Transverse colon (tissue), 4 donors: ENCODE results near the gene MOCS2. TPM values are rescaled to one million over a fixed set of nuclear protein-coding genes. Genes with fewer than 3 reads are reported as not detected.

ENCODE experiments used
- DNase-seq: peaks from one replicate; pipeline ENCODE4 v3.0.0-alpha.2; 2019
- H3K27ac ChIP-seq, 4 donors: fragments of 200-600 bp; sonication (generic); 2 replicates each; pipeline ENCODE4 v1.5.1; 2016 to 2018; ENCODE audit warnings: inconsistent platforms in 4 of 4
- H3K27me3 ChIP-seq: fragments of 200-600 bp; sonication (generic); 2 replicates; pipeline ENCODE4 v1.5.1; 2017; ENCODE audit warnings: inconsistent platforms
- H3K36me3 ChIP-seq, 4 donors: fragments of 200-600 bp; sonication (generic); 2 replicates each; pipeline ENCODE4 v1.5.1; 2017 to 2019; ENCODE audit warnings: inconsistent platforms in 4 of 4
- H3K4me1 ChIP-seq, 4 donors: fragments of 200-600 bp; sonication (generic); 2 replicates each; pipeline ENCODE4 v1.5.1; 2017 to 2020; ENCODE audit warnings: inconsistent platforms in 4 of 4
- H3K4me3 ChIP-seq, 4 donors: fragments of 200-600 bp; sonication (generic); 1 replicate in 1 of 4; 2 replicates in 3 of 4; pipeline versions ENCODE4 v1.5.1 to v1.6.1; 2017 to 2019; ENCODE audit warnings: inconsistent platforms in 4 of 4
- H3K9me3 ChIP-seq, 2 donors: fragments of 200-600 bp; sonication (generic); 2 replicates each; pipeline ENCODE4 v1.5.1; 2017 to 2019; ENCODE audit warnings: inconsistent platforms in 2 of 2
- CTCF ChIP-seq, 5 experiments: fragments of 200-600 bp in 3 of 5; fragments of 450-650 bp in 2 of 5; sonication (generic) in 3 of 5; IDR thresholded peaks; 1 replicate in 2 of 5; 2 replicates in 3 of 5; pipeline ENCODE4 v1.5.1; 2016 to 2017; ENCODE audit warnings: antibody characterized with exemption in 5 of 5, inconsistent platforms in 3 of 5, mild to moderate bottlenecking in 2 of 5, moderate library complexity in 1 of 5
- EP300 ChIP-seq: sonication (generic); formaldehyde crosslinking; IDR thresholded peaks from one replicate; pipeline ENCODE4 v1.6.1; 2017; ENCODE audit warnings: antibody characterized with exemption, low read depth
- POLR2A ChIP-seq: fragments of 450-650 bp; IDR thresholded peaks from one replicate; pipeline ENCODE4 v1.6.1; 2016; ENCODE audit warnings: antibody characterized with exemption, mild to moderate bottlenecking, moderate library complexity
- POLR2AphosphoS5 ChIP-seq, 3 donors: sonication (generic); formaldehyde crosslinking; IDR thresholded peaks; one replicate each; pipeline ENCODE4 v1.6.1; 2016; ENCODE audit warnings: antibody characterized with exemption in 3 of 3
- whole genome bisulfite sequencing, 2 donors: methylation state at CpG; one replicate each; pipeline ENCODE4 v1.1.5; 2018; ENCODE audit warnings: low coverage in 1 of 2; 5-methylcytosine and 5-hydroxymethylcytosine counted together
- in situ Hi-C, 4 donors: fragments of 200-750 bp; cut with MboI; loops; one replicate each; pipeline versions ENCODE4 v1.15.0 to v1.15.1; 2017; ENCODE audit warnings: low sequenced_read_pairs in 3 of 4, low pct_ligation_motif_present in 1 of 4, low pct_unique_long_range_greater_than_20kb in 1 of 4
- intact Hi-C: fragments of 100-400 bp; cut with DNase I; formaldehyde crosslinking; loops from one replicate; pipeline ENCODE4 v1.15.1; 2023; ENCODE audit warnings: low total_unique reads
- total RNA-seq, 4 donors: library from RNA; depleted of rRNA; stranded (reverse); fragments of >200 nt; gene quantifications; one replicate each; pipeline ENCODE4 v1.1.0, GENCODE V29; 2016

MOCS2 gene
- total RNA-seq, 4 donors from 2014 or later: 7.0 to 36.8 (median 23.5) TPM

- in situ Hi-C loops (no loop called here), intact Hi-C loops (no loop called here)
- no peak overlapping the region for H3K27ac ChIP-seq
- H3K9me3 ChIP-seq: no peaks in the 10 kb centered on the region
- WGBS, 2 donors: 63 to 83% methylated on average over 3 to 5 of the region's 5 CpGs
- no peak for DNase-seq
- no peak for TF ChIP-seq EP300
- no peak for TF ChIP-seq POLR2A
- no peak for TF ChIP-seq CTCF (IDR thresholded peaks at IDR 0.05)
- no peak for TF ChIP-seq POLR2AphosphoS5 (IDR thresholded peaks at IDR 0.05)
- peaks cover 0 to 12% (median 4%) of the 10 kb centered on the region in 4 donors for H3K36me3 ChIP-seq
- no peak overlapping the region for H3K4me3 ChIP-seq
- peaks cover 0 to 24% (median 18%) of the 10 kb centered on the region in 4 donors for H3K4me1 ChIP-seq
- H3K27me3 ChIP-seq: no peaks in the 10 kb centered on the region
Measured at GRCh38 chr5:53105611-53106300, 3.8 kb downstream of the MOCS2 start.

GRCh38 chr5:53100606-53101005, 9.0 kb downstream of the MOCS2 start:
- in situ Hi-C loops (no loop called here), intact Hi-C loops (no loop called here)
- WGBS, 2 donors: 78 to 100% methylated on average over 1 to 2 of the region's 2 CpGs
- no peak for TF ChIP-seq POLR2A
- TF ChIP-seq CTCF (IDR thresholded peaks at IDR 0.05): no peak
- TF ChIP-seq EP300: no peak
- no peak for TF ChIP-seq POLR2AphosphoS5 (IDR thresholded peaks at IDR 0.05)
- H3K4me1 ChIP-seq: no peaks in the 10 kb centered on the region
- H3K4me3 ChIP-seq: no peak overlapping the region
- DNase-seq: no peak
- H3K27me3 ChIP-seq: no peaks in the 10 kb centered on the region
- no peak overlapping the region for H3K27ac ChIP-seq
- no peaks in the 10 kb centered on the region for H3K9me3 ChIP-seq
- H3K36me3 ChIP-seq: peaks cover 0 to 41% (median 12%) of the 10 kb centered on the region in 4 donors

- Histone ChIP-seq H3K4me1 (no peaks in the 10 kb centered on the region), H3K36me3 (peaks cover 0 to 41% (median 12%) of the 10 kb centered on the region in 4 donors), H3K27ac (no peak overlapping the region), H3K27me3 (no peaks in the 10 kb centered on the region), H3K4me3 (no peak overlapping the region), H3K9me3 (no peaks in the 10 kb centered on the region)
- intact Hi-C loops (no loop called here), in situ Hi-C loops (loop anchor here (5.0 to 25.0 kb wide), 5 partner anchors 145 to 312 kb away; partner anchors contain the start of genes ITGA1 (in 1 of the 4) and PELO (in 1 of the 4))
- WGBS, 2 donors: 61 to 74% methylated on average over 2 of the region's 2 CpGs
- no peak for DNase-seq
- TF ChIP-seq CTCF (IDR thresholded peaks at IDR 0.05): no peak
- TF ChIP-seq POLR2A: no peak
- no peak for TF ChIP-seq POLR2AphosphoS5 (IDR thresholded peaks at IDR 0.05)
- no peak for TF ChIP-seq EP300
Measured at GRCh38 chr5:53099546-53099945, 10.0 kb downstream of the MOCS2 start.

- TF ChIP-seq POLR2AphosphoS5 (IDR thresholded peaks at IDR 0.05) (no peak), CTCF (IDR thresholded peaks at IDR 0.05) (peak; percentile 80 to 92 (median 86)), POLR2A (no peak)
- intact Hi-C loops: no loop called here
- WGBS, 2 donors: 18 to 24% methylated on average over 3 of the region's 3 CpGs
- Histone ChIP-seq H3K4me3 (no peak overlapping the region), H3K27ac (no peak overlapping the region), H3K27me3 (no peaks in the 10 kb centered on the region), H3K4me1 (no peaks in the 10 kb centered on the region), H3K36me3 (peaks cover 0 to 31% (median 7%) of the 10 kb centered on the region in 4 donors), H3K9me3 (no peaks in the 10 kb centered on the region)
- DNase-seq: peak; percentile 73
- in situ Hi-C loops: loop anchor here (5.0 to 25.0 kb wide), 5 partner anchors 141 to 309 kb away; partner anchors contain the start of genes ITGA1 (in 1 of the 4) and PELO (in 1 of the 4)
Measured at GRCh38 chr5:53095931-53096525, 13.5 kb downstream of the MOCS2 start.
